HEK293 (cell line): ENCODE results near the gene SLC37A2.

Experiments used
- CTCF ChIA-PET: fragments of 350-600 bp; formaldehyde crosslinking; extraction: SDS; loops from one replicate; lab custom pipeline; 2021; ENCODE audit warnings: antibody characterized with exemption; lab: Yijun Ruan, JAX
- POLR2A ChIA-PET: fragments of 300-600 bp; formaldehyde crosslinking; extraction: SDS; loops from one replicate; lab custom pipeline; 2020; ENCODE audit warnings: antibody characterized with exemption, inconsistent platforms; lab: Yijun Ruan, JAX
- H3K27ac ChIP-seq: fragments of 200-500 bp; sonication (Bioruptor generic); 2 replicates; pipeline ENCODE4 v1.5.1; 2014; ENCODE audit warnings: low read depth, low read length, control low read depth, inconsistent platforms; ENCODE audit errors: extremely low read depth
- H3K36me3 ChIP-seq, 2 experiments: fragments of 200-500 bp in 1 of 2; sonication (Bioruptor generic) in 1 of 2; 1 replicate in 1 of 2; 2 replicates in 1 of 2; pipeline ENCODE4 v1.5.1; 2014 to 2017; ENCODE audit warnings: inconsistent platforms in 2 of 2, low read length in 2 of 2; ENCODE audit not compliant: control insufficient read depth in 2 of 2, insufficient read depth in 1 of 2
- H3K4me1 ChIP-seq: fragments of 200-500 bp; sonication (Bioruptor generic); 2 replicates; pipeline ENCODE4 v1.5.1; 2014; ENCODE audit warnings: mild to moderate bottlenecking, low read length, inconsistent platforms; ENCODE audit not compliant: control insufficient read depth, insufficient read depth
- H3K4me3 ChIP-seq: 2 replicates; pipeline ENCODE4 v1.5.1; 2011; ENCODE audit warnings: low read depth, mild to moderate bottlenecking, control low read depth, low read length, moderate library complexity
- H3K9me3 ChIP-seq: fragments of 200-500 bp; sonication (Bioruptor generic); 2 replicates; pipeline ENCODE4 v1.5.1; 2014; ENCODE audit warnings: low read depth, low read length, inconsistent platforms; ENCODE audit not compliant: control insufficient read depth, insufficient read depth
- KLF9 ChIP-seq: fragments of 450-650 bp; formaldehyde crosslinking; IDR thresholded peaks from 2 replicates; pipeline ENCODE4 v1.5.1; 2016; ENCODE audit warnings: missing biosample characterization, missing genetic modification characterization, low read depth
- SCRT1 ChIP-seq: fragments of 450-650 bp; formaldehyde crosslinking; IDR thresholded peaks from 2 replicates; pipeline ENCODE4 v1.5.1; 2016; ENCODE audit warnings: missing biosample characterization, missing genetic modification characterization, borderline replicate concordance
- WT1 ChIP-seq: fragments of 450-650 bp; formaldehyde crosslinking; IDR thresholded peaks from 2 replicates; pipeline ENCODE4 v1.5.1; 2016; ENCODE audit warnings: missing biosample characterization, missing genetic modification characterization
- ZBTB17 ChIP-seq: fragments of 450-650 bp; formaldehyde crosslinking; IDR thresholded peaks from 2 replicates; pipeline ENCODE4 v1.5.1; 2016; ENCODE audit warnings: missing biosample characterization, missing genetic modification characterization
- ZFP37 ChIP-seq: fragments of 450-650 bp; formaldehyde crosslinking; IDR thresholded peaks from 2 replicates; pipeline ENCODE4 v1.5.1; 2016; ENCODE audit warnings: missing biosample characterization, missing genetic modification characterization
- ZNF335 ChIP-seq: fragments of 450-650 bp; formaldehyde crosslinking; conservative IDR thresholded peaks from 2 replicates; pipeline ENCODE4 v1.5.1; 2016; ENCODE audit warnings: missing biosample characterization, missing genetic modification characterization
- ZNF530 ChIP-seq: fragments of 450-650 bp; formaldehyde crosslinking; IDR thresholded peaks from 2 replicates; pipeline ENCODE4 v1.5.1; 2016; ENCODE audit warnings: low read depth, missing biosample characterization, missing genetic modification characterization
- ZNF561 ChIP-seq: fragments of 450-650 bp; IDR thresholded peaks from 2 replicates; pipeline ENCODE4 v1.5.1; 2018; ENCODE audit warnings: missing biosample characterization, missing genetic modification characterization, borderline replicate concordance
- ZNF664 ChIP-seq: fragments of 450-650 bp; formaldehyde crosslinking; IDR thresholded peaks from 2 replicates; pipeline ENCODE4 v1.5.1; 2016; ENCODE audit warnings: missing biosample characterization, missing genetic modification characterization
- ZNF837 ChIP-seq: fragments of 450-650 bp; formaldehyde crosslinking; IDR thresholded peaks from 2 replicates; pipeline ENCODE4 v1.5.1; 2016; ENCODE audit warnings: missing biosample characterization, missing genetic modification characterization
- TF ChIP-seq, protein P1 (sequence below): fragments of 450-650 bp; formaldehyde crosslinking; IDR thresholded peaks from 2 replicates; pipeline ENCODE4 v1.5.1; 2016; ENCODE audit warnings: missing biosample characterization, missing genetic modification characterization
- TF ChIP-seq, protein P2 (sequence below): fragments of 450-650 bp; IDR thresholded peaks from 2 replicates; pipeline ENCODE4 v1.5.1; 2018; ENCODE audit warnings: missing biosample characterization, missing genetic modification characterization
- TF ChIP-seq, protein P3 (sequence below): fragments of 450-650 bp; formaldehyde crosslinking; IDR thresholded peaks from 2 replicates; pipeline ENCODE4 v1.5.1; 2016; ENCODE audit warnings: missing biosample characterization, missing genetic modification characterization
- TF ChIP-seq, protein P4 (sequence below): fragments of 450-650 bp; formaldehyde crosslinking; optimal IDR thresholded peaks from 2 replicates; pipeline ENCODE3; 2016; ENCODE audit warnings: missing biosample characterization, mild to moderate bottlenecking, missing genetic modification characterization
- TF ChIP-seq, protein P5 (sequence below): fragments of 450-650 bp; formaldehyde crosslinking; IDR thresholded peaks from 2 replicates; pipeline ENCODE4 v1.5.1; 2016; ENCODE audit warnings: missing biosample characterization, missing genetic modification characterization
- TF ChIP-seq, protein P6 (sequence below): fragments of 450-650 bp; IDR thresholded peaks from 2 replicates; pipeline ENCODE4 v1.5.1; 2018; ENCODE audit warnings: missing biosample characterization, mild to moderate bottlenecking, missing genetic modification characterization

SLC37A2 gene

DNA sequence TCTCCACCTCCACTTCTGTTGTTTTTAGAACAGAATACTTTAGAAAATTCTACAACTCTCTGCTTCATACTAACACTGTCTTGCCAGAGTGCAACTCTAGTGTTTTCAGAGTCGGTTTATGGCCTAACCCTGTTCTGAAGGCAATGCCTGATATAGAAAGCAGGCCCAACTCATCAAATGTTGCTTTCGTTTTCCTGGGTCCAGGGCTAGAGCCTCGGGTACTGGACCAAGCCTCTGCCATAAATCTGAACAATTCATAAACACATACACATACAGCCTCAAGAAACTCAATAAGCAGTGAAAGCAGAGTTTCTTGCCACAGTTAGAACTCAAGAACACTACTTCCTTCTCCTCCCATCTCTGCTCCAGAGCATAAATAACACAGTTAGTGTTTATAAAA, 38.5 kb downstream of the SLC37A2 start (continued):
- TF ChIP-seq, protein P1, sequence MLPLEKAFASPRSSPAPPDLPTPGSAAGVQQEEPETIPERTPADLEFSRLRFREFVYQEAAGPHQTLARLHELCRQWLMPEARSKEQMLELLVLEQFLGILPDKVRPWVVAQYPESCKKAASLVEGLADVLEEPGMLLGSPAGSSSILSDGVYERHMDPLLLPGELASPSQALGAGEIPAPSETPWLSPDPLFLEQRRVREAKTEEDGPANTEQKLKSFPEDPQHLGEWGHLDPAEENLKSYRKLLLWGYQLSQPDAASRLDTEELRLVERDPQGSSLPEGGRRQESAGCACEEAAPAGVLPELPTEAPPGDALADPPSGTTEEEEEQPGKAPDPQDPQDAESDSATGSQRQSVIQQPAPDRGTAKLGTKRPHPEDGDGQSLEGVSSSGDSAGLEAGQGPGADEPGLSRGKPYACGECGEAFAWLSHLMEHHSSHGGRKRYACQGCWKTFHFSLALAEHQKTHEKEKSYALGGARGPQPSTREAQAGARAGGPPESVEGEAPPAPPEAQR (tag by site-specific recombination) = no peak
- TF ChIP-seq ZBTB17 (tag by site-specific recombination) (no peak), SCRT1 (tag by site-specific recombination) (no peak), ZFP37 (no peak)
- TF ChIP-seq, protein P2, sequence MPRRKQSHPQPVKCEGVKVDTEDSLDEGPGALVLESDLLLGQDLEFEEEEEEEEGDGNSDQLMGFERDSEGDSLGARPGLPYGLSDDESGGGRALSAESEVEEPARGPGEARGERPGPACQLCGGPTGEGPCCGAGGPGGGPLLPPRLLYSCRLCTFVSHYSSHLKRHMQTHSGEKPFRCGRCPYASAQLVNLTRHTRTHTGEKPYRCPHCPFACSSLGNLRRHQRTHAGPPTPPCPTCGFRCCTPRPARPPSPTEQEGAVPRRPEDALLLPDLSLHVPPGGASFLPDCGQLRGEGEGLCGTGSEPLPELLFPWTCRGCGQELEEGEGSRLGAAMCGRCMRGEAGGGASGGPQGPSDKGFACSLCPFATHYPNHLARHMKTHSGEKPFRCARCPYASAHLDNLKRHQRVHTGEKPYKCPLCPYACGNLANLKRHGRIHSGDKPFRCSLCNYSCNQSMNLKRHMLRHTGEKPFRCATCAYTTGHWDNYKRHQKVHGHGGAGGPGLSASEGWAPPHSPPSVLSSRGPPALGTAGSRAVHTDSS (tag by site-specific recombination) = no peak
- TF ChIP-seq, protein P3, sequence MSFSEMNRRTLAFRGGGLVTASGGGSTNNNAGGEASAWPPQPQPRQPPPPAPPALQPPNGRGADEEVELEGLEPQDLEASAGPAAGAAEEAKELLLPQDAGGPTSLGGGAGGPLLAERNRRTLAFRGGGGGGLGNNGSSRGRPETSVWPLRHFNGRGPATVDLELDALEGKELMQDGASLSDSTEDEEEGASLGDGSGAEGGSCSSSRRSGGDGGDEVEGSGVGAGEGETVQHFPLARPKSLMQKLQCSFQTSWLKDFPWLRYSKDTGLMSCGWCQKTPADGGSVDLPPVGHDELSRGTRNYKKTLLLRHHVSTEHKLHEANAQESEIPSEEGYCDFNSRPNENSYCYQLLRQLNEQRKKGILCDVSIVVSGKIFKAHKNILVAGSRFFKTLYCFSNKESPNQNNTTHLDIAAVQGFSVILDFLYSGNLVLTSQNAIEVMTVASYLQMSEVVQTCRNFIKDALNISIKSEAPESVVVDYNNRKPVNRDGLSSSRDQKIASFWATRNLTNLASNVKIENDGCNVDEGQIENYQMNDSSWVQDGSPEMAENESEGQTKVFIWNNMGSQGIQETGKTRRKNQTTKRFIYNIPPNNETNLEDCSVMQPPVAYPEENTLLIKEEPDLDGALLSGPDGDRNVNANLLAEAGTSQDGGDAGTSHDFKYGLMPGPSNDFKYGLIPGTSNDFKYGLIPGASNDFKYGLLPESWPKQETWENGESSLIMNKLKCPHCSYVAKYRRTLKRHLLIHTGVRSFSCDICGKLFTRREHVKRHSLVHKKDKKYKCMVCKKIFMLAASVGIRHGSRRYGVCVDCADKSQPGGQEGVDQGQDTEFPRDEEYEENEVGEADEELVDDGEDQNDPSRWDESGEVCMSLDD (tag by site-specific recombination) = no peak

DNA sequence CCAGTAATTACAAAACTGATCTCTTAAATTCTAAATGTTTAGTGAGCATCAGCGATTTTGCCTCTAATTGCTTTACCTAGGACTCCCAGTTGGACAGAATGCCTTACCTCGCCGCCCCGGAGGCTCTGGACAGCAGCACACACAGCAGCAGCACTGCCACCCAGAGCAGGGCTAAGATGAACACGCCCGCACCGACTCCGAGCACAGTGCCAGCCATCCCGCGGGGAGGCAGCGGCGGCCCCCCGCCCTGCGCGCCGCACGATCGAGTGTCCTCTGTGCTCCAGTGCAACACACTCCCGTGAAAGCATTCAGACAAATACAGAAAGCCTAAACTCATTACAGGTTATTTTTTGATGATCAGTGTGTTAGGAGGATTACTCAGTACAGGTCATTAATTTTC, 38.9 kb downstream of the SLC37A2 start:
- no peak overlapping the region for H3K27ac ChIP-seq
- H3K9me3 ChIP-seq = no peaks in the 10 kb centered on the region
- H3K36me3 ChIP-seq = peaks cover 0 to 33% of the 10 kb centered on the region in 2 experiments; a peak in 2 of 3 replicates
- TF ChIP-seq, protein P4, sequence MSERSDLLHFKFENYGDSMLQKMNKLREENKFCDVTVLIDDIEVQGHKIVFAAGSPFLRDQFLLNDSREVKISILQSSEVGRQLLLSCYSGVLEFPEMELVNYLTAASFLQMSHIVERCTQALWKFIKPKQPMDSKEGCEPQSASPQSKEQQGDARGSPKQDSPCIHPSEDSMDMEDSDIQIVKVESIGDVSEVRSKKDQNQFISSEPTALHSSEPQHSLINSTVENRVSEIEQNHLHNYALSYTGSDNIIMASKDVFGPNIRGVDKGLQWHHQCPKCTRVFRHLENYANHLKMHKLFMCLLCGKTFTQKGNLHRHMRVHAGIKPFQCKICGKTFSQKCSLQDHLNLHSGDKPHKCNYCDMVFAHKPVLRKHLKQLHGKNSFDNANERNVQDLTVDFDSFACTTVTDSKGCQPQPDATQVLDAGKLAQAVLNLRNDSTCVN (tag by site-specific recombination) = no peak
- TF ChIP-seq KLF9 (tag by site-specific recombination) (no peak), ZNF530 (tag by site-specific recombination) (no peak), ZNF837 (tag by site-specific recombination) (no peak), ZNF335 (tag by site-specific recombination) (no peak), ZNF664 (no peak), ZNF561 (tag by site-specific recombination) (no peak), WT1 (tag by site-specific recombination) (no peak)
- TF ChIP-seq, protein P5, sequence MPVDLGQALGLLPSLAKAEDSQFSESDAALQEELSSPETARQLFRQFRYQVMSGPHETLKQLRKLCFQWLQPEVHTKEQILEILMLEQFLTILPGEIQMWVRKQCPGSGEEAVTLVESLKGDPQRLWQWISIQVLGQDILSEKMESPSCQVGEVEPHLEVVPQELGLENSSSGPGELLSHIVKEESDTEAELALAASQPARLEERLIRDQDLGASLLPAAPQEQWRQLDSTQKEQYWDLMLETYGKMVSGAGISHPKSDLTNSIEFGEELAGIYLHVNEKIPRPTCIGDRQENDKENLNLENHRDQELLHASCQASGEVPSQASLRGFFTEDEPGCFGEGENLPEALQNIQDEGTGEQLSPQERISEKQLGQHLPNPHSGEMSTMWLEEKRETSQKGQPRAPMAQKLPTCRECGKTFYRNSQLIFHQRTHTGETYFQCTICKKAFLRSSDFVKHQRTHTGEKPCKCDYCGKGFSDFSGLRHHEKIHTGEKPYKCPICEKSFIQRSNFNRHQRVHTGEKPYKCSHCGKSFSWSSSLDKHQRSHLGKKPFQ (tag by site-specific recombination) = no peak
- TF ChIP-seq, protein P6, sequence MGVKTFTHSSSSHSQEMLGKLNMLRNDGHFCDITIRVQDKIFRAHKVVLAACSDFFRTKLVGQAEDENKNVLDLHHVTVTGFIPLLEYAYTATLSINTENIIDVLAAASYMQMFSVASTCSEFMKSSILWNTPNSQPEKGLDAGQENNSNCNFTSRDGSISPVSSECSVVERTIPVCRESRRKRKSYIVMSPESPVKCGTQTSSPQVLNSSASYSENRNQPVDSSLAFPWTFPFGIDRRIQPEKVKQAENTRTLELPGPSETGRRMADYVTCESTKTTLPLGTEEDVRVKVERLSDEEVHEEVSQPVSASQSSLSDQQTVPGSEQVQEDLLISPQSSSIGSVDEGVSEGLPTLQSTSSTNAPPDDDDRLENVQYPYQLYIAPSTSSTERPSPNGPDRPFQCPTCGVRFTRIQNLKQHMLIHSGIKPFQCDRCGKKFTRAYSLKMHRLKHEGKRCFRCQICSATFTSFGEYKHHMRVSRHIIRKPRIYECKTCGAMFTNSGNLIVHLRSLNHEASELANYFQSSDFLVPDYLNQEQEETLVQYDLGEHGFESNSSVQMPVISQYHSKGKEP (tag by site-specific recombination) = no peak
- POLR2A ChIA-PET = no interaction called here
- no peaks in the 10 kb centered on the region for H3K4me1 ChIP-seq
- H3K4me3 ChIP-seq = no peak overlapping the region
- CTCF ChIA-PET = no interaction called here
